H1 (cell line): ENCODE measurements around the gene ZDHHC22. TPM values are rescaled to one million over a fixed set of nuclear protein-coding genes. Genes with fewer than 3 reads are reported as not detected.

Experiments
- CTCF ChIA-PET: fragments of 300-600 bp; sonication (Branson Sonifier 250); formaldehyde crosslinking; loops from one replicate; lab custom pipeline; 2021; ENCODE audit not compliant: partially characterized antibody; lab: Charles Lee
- POLR2A ChIA-PET: fragments of 300-600 bp; sonication (Branson Sonifier 250); formaldehyde crosslinking; loops from one replicate; lab custom pipeline; 2021; ENCODE audit warnings: inconsistent platforms; ENCODE audit not compliant: partially characterized antibody; lab: Charles Lee
- DNase-seq, 2 experiments: peaks; one replicate each; pipeline versions ENCODE4 v3.0.0 to v3.0.0-alpha.2; 2010 to 2022; ENCODE audit warnings: low spot score in 2 of 2, low read depth in 1 of 2, mixed read lengths in 1 of 2
- FAIRE-seq: peaks from 2 replicates; lab custom pipeline; 2011; peaks lifted over from hg19 to GRCh38; lab: Jason Lieb, UNC
- H2AFZ ChIP-seq: 2 replicates; pipeline ENCODE4 v1.8.1; 2012; ENCODE audit warnings: low read length, inconsistent platforms
- H2AK5ac ChIP-seq: 2 replicates; pipeline ENCODE4 v1.6.1; 2013; ENCODE audit warnings: low read depth, low read length
- H2BK120ac ChIP-seq: replicated peaks from 2 replicates; pipeline ENCODE3; 2013; ENCODE audit warnings: low read depth, low read length, inconsistent platforms
- H2BK12ac ChIP-seq: 2 replicates; pipeline ENCODE4 v1.6.1; 2013; ENCODE audit warnings: low read depth, low read length
- H2BK15ac ChIP-seq: 2 replicates; pipeline ENCODE4 v1.6.1; 2013; ENCODE audit warnings: low read length
- H2BK20ac ChIP-seq: 2 replicates; pipeline ENCODE4 v1.6.1; 2013; ENCODE audit warnings: low read length
- H2BK5ac ChIP-seq: 2 replicates; pipeline ENCODE4 v1.6.1; 2013; ENCODE audit warnings: low read depth, low read length
- H3K14ac ChIP-seq: 2 replicates; pipeline ENCODE4 v1.6.1; 2013; ENCODE audit warnings: inconsistent platforms; ENCODE audit not compliant: insufficient read length
- H3K18ac ChIP-seq: 2 replicates; pipeline ENCODE4 v1.6.1; 2013; ENCODE audit warnings: low read length; ENCODE audit errors: extremely low read depth
- H3K23ac ChIP-seq: 2 replicates; pipeline ENCODE4 v1.6.1; 2013; ENCODE audit warnings: inconsistent platforms; ENCODE audit not compliant: insufficient read length
- H3K23me2 ChIP-seq: 2 replicates; pipeline ENCODE4 v1.6.1; 2013; ENCODE audit warnings: low read depth, low read length
- H3K27ac ChIP-seq: 2 replicates; pipeline ENCODE4 v1.6.1; 2011; ENCODE audit warnings: low read depth, low read length, inconsistent platforms
- H3K27me3 ChIP-seq, 4 experiments: replicated peaks in 1 of 4; 1 replicate in 1 of 4; 2 replicates in 3 of 4; pipeline versions ENCODE4 v1.6.1 to v1.8.1; 2011 to 2013; ENCODE audit warnings: low read length in 3 of 4, mild to moderate bottlenecking in 3 of 4, inconsistent platforms in 2 of 4, mixed read lengths in 2 of 4, moderate library complexity in 1 of 4; ENCODE audit not compliant: control insufficient read depth in 3 of 4, insufficient read depth in 3 of 4; ENCODE audit errors: extremely low read depth in 1 of 4
- H3K36me3 ChIP-seq, 4 experiments: 2 replicates each; pipeline versions ENCODE4 v1.6.1 to v1.8.1; 2011 to 2013; ENCODE audit warnings: mild to moderate bottlenecking in 4 of 4, low read length in 3 of 4, moderate library complexity in 2 of 4, control low read depth in 1 of 4, inconsistent platforms in 1 of 4; ENCODE audit not compliant: insufficient read depth in 4 of 4, control insufficient read depth in 2 of 4
- H3K4ac ChIP-seq: replicated peaks from 2 replicates; pipeline ENCODE3; 2013; ENCODE audit warnings: low read length, low read depth, mixed read lengths, inconsistent platforms; ENCODE audit not compliant: insufficient read length
- H3K4me1 ChIP-seq, 4 experiments: replicated peaks in 1 of 4; 1 replicate in 1 of 4; 2 replicates in 3 of 4; pipeline versions ENCODE4 v1.6.1 to v1.8.1; 2011 to 2013; ENCODE audit warnings: low read length in 3 of 4, inconsistent platforms in 2 of 4, mixed read lengths in 1 of 4; ENCODE audit not compliant: insufficient read depth in 4 of 4, control insufficient read depth in 3 of 4
- H3K4me2 ChIP-seq, 2 experiments: 2 replicates each; pipeline versions ENCODE4 v1.6.1 to v1.8.1; 2011 to 2013; ENCODE audit warnings: low read depth in 2 of 2, low read length in 2 of 2, control low read depth in 1 of 2, inconsistent platforms in 1 of 2, mild to moderate bottlenecking in 1 of 2; ENCODE audit not compliant: insufficient read depth in 1 of 2
- H3K4me3 ChIP-seq, 4 experiments: fragments of 200-600, 300-600 bp in 1 of 4; sonication (generic), shearing (Covaris generic), sonication (Bioruptor Twin) in 1 of 4; 2 replicates each; pipeline versions ENCODE4 v1.5.1 to v1.8.1; 2011 to 2016; ENCODE audit warnings: low read length in 4 of 4, low read depth in 3 of 4, control low read depth in 2 of 4, inconsistent platforms in 2 of 4, mild to moderate bottlenecking in 2 of 4, mixed read lengths in 1 of 4, moderate library complexity in 1 of 4; ENCODE audit not compliant: insufficient read depth in 2 of 4; ENCODE audit errors: extremely low read depth in 1 of 4
- H3K56ac ChIP-seq: replicated peaks from 2 replicates; pipeline ENCODE3; 2013; ENCODE audit warnings: low read depth, mild to moderate bottlenecking, mixed read lengths, low read length, inconsistent platforms; ENCODE audit not compliant: insufficient read length
- H3K79me1 ChIP-seq: 2 replicates; pipeline ENCODE4 v1.6.1; 2013; ENCODE audit warnings: low read depth, low read length, control low read depth
- H3K79me2 ChIP-seq, 2 experiments: 2 replicates each; pipeline versions ENCODE4 v1.6.1 to v1.8.1; 2012 to 2013; ENCODE audit warnings: low read length in 2 of 2, mild to moderate bottlenecking in 2 of 2, inconsistent platforms in 1 of 2; ENCODE audit not compliant: insufficient read depth in 2 of 2, control insufficient read depth in 1 of 2
- H3K9ac ChIP-seq, 4 experiments: replicated peaks in 1 of 4; 1 replicate in 1 of 4; 2 replicates in 3 of 4; pipeline versions ENCODE4 v1.6.1 to v1.8.1; 2011 to 2013; ENCODE audit warnings: low read depth in 3 of 4, low read length in 3 of 4, control low read depth in 2 of 4, mild to moderate bottlenecking in 2 of 4, moderate library complexity in 2 of 4, inconsistent platforms in 1 of 4; ENCODE audit errors: extremely low read depth in 1 of 4
- H3K9me3 ChIP-seq, 2 experiments: 2 replicates each; pipeline versions ENCODE4 v1.6.1 to v1.8.1; 2012 to 2013; ENCODE audit warnings: mild to moderate bottlenecking in 2 of 2, moderate library complexity in 2 of 2, control low read depth in 1 of 2, inconsistent platforms in 1 of 2, low read depth in 1 of 2, low read length in 1 of 2, mixed read lengths in 1 of 2; ENCODE audit not compliant: insufficient read depth in 2 of 2
- H4K20me1 ChIP-seq, 2 experiments: replicated peaks in 1 of 2; 2 replicates each; pipeline versions ENCODE3 to v1.8.1; 2011 to 2013; ENCODE audit warnings: inconsistent platforms in 2 of 2, low read length in 2 of 2, mild to moderate bottlenecking in 1 of 2; ENCODE audit not compliant: insufficient read depth in 2 of 2, control insufficient read depth in 1 of 2
- H4K5ac ChIP-seq: 2 replicates; pipeline ENCODE4 v1.6.1; 2013; ENCODE audit warnings: low read length, low read depth, mixed read lengths, inconsistent platforms; ENCODE audit not compliant: insufficient read length
- H4K8ac ChIP-seq: 2 replicates; pipeline ENCODE4 v1.8.0; 2013; ENCODE audit warnings: mild to moderate bottlenecking, moderate library complexity, low read length, inconsistent platforms; ENCODE audit not compliant: insufficient read depth; ENCODE audit errors: extremely low read depth
- H4K91ac ChIP-seq: replicated peaks from 2 replicates; pipeline ENCODE3; 2013; ENCODE audit warnings: low read length, mixed read lengths, inconsistent platforms; ENCODE audit not compliant: insufficient read length
- CBX5 ChIP-seq: fragments of 300-800, 300-1000 bp; sonication (generic); IDR thresholded peaks from 2 replicates; pipeline ENCODE4 v1.7.1; 2016; ENCODE audit warnings: antibody characterized with exemption, low read length, low read depth
- CEBPB ChIP-seq: IDR thresholded peaks from 2 replicates; pipeline ENCODE4 v1.6.1; 2012; ENCODE audit warnings: low read depth, low read length
- EZH2 ChIP-seq: fragments of 200-600 bp; sonication (generic); IDR thresholded peaks from 2 replicates; pipeline ENCODE4 v1.7.1; 2012; ENCODE audit warnings: low read depth, mild to moderate bottlenecking, moderate library complexity, low read length, inconsistent platforms; ENCODE audit not compliant: severe bottlenecking
- FOSL1 ChIP-seq: IDR thresholded peaks from 2 replicates; pipeline ENCODE4 v1.6.1; 2011; ENCODE audit warnings: mild to moderate bottlenecking, low read depth, low read length, moderate library complexity; ENCODE audit not compliant: insufficient read depth
- GABPA ChIP-seq: IDR thresholded peaks from 2 replicates; pipeline ENCODE4 v1.6.1; 2011; ENCODE audit warnings: mild to moderate bottlenecking, low read length, moderate library complexity, borderline replicate concordance; ENCODE audit not compliant: insufficient read depth
- HDAC2 ChIP-seq, 2 experiments: fragments of 300-600 bp in 1 of 2; sonication (generic) in 1 of 2; IDR thresholded peaks; 2 replicates each; pipeline ENCODE4 v1.6.1; 2011 to 2012; ENCODE audit warnings: low read depth in 2 of 2, low read length in 2 of 2, mild to moderate bottlenecking in 2 of 2, moderate library complexity in 2 of 2, borderline replicate concordance in 1 of 2, inconsistent platforms in 1 of 2
- MAFK ChIP-seq: IDR thresholded peaks from 2 replicates; pipeline ENCODE4 v1.6.1; 2012; ENCODE audit warnings: low read depth, mild to moderate bottlenecking, improper control_type of control experiment, low read length
- SIN3A ChIP-seq, 2 experiments: IDR thresholded peaks in 1 of 2; conservative IDR thresholded peaks in 1 of 2; 2 replicates each; pipeline ENCODE4 v1.6.1; 2011 to 2012; ENCODE audit warnings: low read length in 2 of 2, improper control_type of control experiment in 1 of 2, low read depth in 1 of 2, mild to moderate bottlenecking in 1 of 2
- TAF1 ChIP-seq: IDR thresholded peaks from 2 replicates; pipeline ENCODE4 v1.6.1; 2011; ENCODE audit warnings: mild to moderate bottlenecking, low read depth, low read length
- TBP ChIP-seq: IDR thresholded peaks from 2 replicates; pipeline ENCODE4 v1.6.1; 2011; ENCODE audit warnings: low read depth, low read length, improper control_type of control experiment
- ZNF274 ChIP-seq: IDR thresholded peaks from 2 replicates; pipeline ENCODE4 v1.7.0; 2012; ENCODE audit warnings: low read length, borderline replicate concordance; ENCODE audit errors: extremely low read depth
- WGBS, 2 experiments: shearing (Covaris generic) in 1 of 2; methylation state at CpG; one replicate each; pipeline versions ENCODE4 v1.1.6 to v1.1.7; 2013 to 2015; ENCODE audit warnings: low lambda C conversion rate in 2 of 2, mixed read lengths in 2 of 2, inconsistent platforms in 1 of 2, low coverage in 1 of 2, missing lambda C conversion rate in 1 of 2; ENCODE audit not compliant: insufficient replicate concordance in 2 of 2, insufficient coverage in 1 of 2, insufficient read length in 1 of 2; ENCODE audit errors: extremely low coverage in 1 of 2, missing lambda C conversion rate in 1 of 2; 5-methylcytosine and 5-hydroxymethylcytosine counted together
- polyA plus RNA-seq, 7 experiments: library from polyadenylated mRNA; depleted of rRNA in 3 of 7; stranded (reverse) in 5 of 7; unstranded in 2 of 7; fragments of >200 nt in 5 of 7; fragments of 200-250 nt in 2 of 7; gene quantifications; 1 replicate in 5 of 7; 2 replicates in 1 of 7; 4 replicates in 1 of 7; pipeline versions ENCODE4 v1.2.1 to v1.2.3, GENCODE V29; 2011 to 2013; ENCODE audit warnings: missing spikeins in 2 of 7, mixed read lengths in 2 of 7
- total RNA-seq: library from RNA; stranded (reverse); fragmentation: NEBNext Ultra II Directional; extraction: Animal tissue kit (Norgen Biotek cat#: 25700); gene quantifications from 2 replicates; pipeline ENCODE4 v1.2.1, GENCODE V29; 2021
- TF ChIP-seq, protein P1 (sequence below): IDR thresholded peaks from 2 replicates; pipeline ENCODE4 v1.6.1; 2012; ENCODE audit warnings: inconsistent platforms
- TF ChIP-seq, protein P2 (sequence below): IDR thresholded peaks from 2 replicates; pipeline ENCODE4 v1.6.1; 2011; ENCODE audit warnings: low read depth, mild to moderate bottlenecking, low read length; ENCODE audit not compliant: insufficient read depth

Gene ZDHHC22
- total and polyA plus RNA-seq, 2 of the 8 experiments (the other 6 are each of a cell fraction or from before 2014, with no cell fraction given), result 23.8 to 55.2 TPM

DNA sequence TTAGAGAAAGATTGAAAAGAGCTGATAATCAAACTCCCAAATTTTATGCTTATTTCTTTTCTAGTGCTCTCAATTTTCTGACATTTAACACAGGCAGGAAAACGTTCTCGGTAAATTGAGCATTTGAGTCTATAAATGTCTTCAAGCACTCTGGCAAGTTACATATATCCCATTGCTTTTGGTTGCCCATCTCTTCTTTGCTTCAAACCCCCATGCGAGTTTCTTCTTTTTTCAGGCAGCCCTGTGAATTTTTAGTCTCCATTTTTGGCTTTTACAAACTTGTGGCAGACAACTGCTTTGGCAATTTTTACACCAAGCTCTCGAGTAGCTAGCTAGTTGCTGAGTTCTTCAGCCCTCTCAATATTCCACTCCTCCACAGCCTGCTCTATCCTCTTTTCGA lies 31.3 kb upstream of the ZDHHC22 start:
- Histone ChIP-seq H3K9me3 (peaks cover 0 to 8% of the 10 kb centered on the region in 2 experiments; a peak in 1 of 4 replicates), H3K4me1 (no peaks in the 10 kb centered on the region), H3K4me3 (no peak overlapping the region), H3K36me3 (no peaks in the 10 kb centered on the region; a peak in 1 of 8 replicates), H3K56ac (no peak overlapping the region), H3K79me2 (no peaks in the 10 kb centered on the region), H3K18ac (no peak overlapping the region), H2AK5ac (no peak overlapping the region), H4K91ac (no peak overlapping the region), H2BK20ac (no peak overlapping the region), H3K4me2 (no peak overlapping the region), H2BK15ac (no peak overlapping the region), H3K9ac (no peak overlapping the region), H3K27ac (no peak overlapping the region), H2BK12ac (no peak overlapping the region), H2AFZ (0 out of 2 replicates have a peak overlapping the region, but pooled peaks have one; percentile 76), H2BK5ac (no peak overlapping the region), H4K20me1 (no peaks in the 10 kb centered on the region), H3K27me3 (no peaks in the 10 kb centered on the region), H3K79me1 (no peaks in the 10 kb centered on the region), H3K4ac (no peak overlapping the region), H4K5ac (no peak overlapping the region), H3K23ac (no peak overlapping the region), H2BK120ac (no peak overlapping the region), H4K8ac (no peak overlapping the region), H3K14ac (no peak overlapping the region), H3K23me2 (no peaks in the 10 kb centered on the region)
- DNase-seq (no peak), FAIRE-seq (no peak)
- ChIA-PET POLR2A (no interaction called here), CTCF (interaction anchor here (1.2 to 3.1 kb wide), 9 partner anchors 8 to 106 kb away, joined by 3 to 18 read pairs (median 3); partner anchors contain the start of gene TMEM63C)
- 88% methylated on average over 5 of the region's 5 CpGs; no CpG with 5 or more reads in 1 of the 2 experiments for WGBS, 2 experiments
- no peak for TF ChIP-seq CBX5
- no peak for TF ChIP-seq CEBPB
- no peak for TF ChIP-seq GABPA
- no peak for TF ChIP-seq MAFK
- TF ChIP-seq, protein P1, sequence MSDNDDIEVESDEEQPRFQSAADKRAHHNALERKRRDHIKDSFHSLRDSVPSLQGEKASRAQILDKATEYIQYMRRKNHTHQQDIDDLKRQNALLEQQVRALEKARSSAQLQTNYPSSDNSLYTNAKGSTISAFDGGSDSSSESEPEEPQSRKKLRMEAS, result no peak
- no peak for TF ChIP-seq HDAC2 (IDR thresholded peaks at IDR 0.05; ENCODE audit: borderline replicate concordance in 1 of 2, low read depth in 2 of 2, low read length in 2 of 2)
- TF ChIP-seq FOSL1, result no peak
- TF ChIP-seq SIN3A (conservative IDR thresholded peaks at IDR 0.05 in 1 of 2, IDR thresholded peaks at IDR 0.05 in 1 of 2; ENCODE audit: low read depth in 1 of 2, low read length in 2 of 2), result no peak
- TF ChIP-seq TAF1, result no peak
- no peak for TF ChIP-seq TBP
- TF ChIP-seq ZNF274, result no peak
- TF ChIP-seq, protein P2, sequence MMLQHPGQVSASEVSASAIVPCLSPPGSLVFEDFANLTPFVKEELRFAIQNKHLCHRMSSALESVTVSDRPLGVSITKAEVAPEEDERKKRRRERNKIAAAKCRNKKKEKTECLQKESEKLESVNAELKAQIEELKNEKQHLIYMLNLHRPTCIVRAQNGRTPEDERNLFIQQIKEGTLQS, result no peak
- TF ChIP-seq EZH2, result no peak
